Stimulated activated CD4-positive, alpha-beta T cell treated with anti-CD3 and anti-CD28 coated beads, Interleukin-2, amount 100 ng/mL, for 48 hours (primary cell): Measurements from ENCODE around the gene SERPINA12.

Source experiments
- DNase-seq, 2 donors: peaks; one replicate each; pipeline ENCODE4 v3.0.0-alpha.2; 2020

The SERPINA12 gene

DNA sequence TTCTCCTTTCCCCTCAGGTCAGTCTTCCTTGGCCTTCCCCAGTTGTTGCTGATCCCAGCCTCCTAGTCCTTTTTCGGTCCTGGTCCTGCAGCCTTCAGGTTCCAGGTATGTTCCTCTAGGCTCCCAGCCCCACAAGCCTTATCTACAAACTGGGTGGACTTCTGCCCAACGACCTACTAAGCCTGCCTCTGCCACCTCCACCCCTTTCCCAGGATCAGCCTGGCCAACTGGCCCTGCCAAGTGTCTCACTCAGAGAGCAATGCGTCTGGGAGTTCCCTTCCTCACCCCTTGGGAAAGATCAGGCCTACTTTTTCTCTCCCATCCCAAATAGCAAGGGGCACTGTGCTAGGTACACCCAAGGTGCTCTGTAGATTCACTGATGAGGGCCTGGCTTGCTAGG, at the start of gene SERPINA12:
Gene SERPINA12 (minus strand): TSS at position 114 of the 400 bp plus-strand sequence. CDS start 11,072 bp downstream, outside the sequence.
- DNase-seq, result no peak

DNA sequence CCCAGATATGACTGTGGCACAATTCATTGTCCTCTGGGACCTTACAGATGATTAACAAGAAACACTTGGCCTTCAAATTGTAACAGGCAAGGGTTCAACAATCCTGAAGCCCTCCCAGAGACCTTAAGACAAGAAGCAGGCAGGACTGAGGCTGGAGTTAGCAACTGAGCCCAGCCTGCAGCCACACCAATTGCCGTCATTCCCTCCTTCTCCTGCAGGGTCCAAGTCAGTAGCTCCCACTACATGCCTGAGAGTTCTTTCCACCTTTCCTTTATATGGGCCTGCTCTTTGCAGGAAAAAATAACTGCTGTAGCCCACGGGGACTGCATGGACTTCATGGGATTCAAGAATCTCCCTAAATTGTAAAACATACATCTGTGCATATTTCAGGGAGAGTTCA, 49.6 kb upstream of the SERPINA12 start:
- no peak for DNase-seq

GRCh38 chr14:94557327-94557726, 48.1 kb upstream of the SERPINA12 start:
- DNase-seq, result no peak

- no peak for DNase-seq
Measured at GRCh38 chr14:94555991-94556390, 46.7 kb upstream of the SERPINA12 start.

GRCh38 chr14:94550041-94550440, 40.8 kb upstream of the SERPINA12 start:
- DNase-seq, result no peak

- peak; percentile 68 to 72 for DNase-seq
Measured at GRCh38 chr14:94548999-94549985, 40.0 kb upstream of the SERPINA12 start.

GRCh38 chr14:94548131-94548998, 39.1 kb upstream of the SERPINA12 start:
- no peak for DNase-seq

DNA sequence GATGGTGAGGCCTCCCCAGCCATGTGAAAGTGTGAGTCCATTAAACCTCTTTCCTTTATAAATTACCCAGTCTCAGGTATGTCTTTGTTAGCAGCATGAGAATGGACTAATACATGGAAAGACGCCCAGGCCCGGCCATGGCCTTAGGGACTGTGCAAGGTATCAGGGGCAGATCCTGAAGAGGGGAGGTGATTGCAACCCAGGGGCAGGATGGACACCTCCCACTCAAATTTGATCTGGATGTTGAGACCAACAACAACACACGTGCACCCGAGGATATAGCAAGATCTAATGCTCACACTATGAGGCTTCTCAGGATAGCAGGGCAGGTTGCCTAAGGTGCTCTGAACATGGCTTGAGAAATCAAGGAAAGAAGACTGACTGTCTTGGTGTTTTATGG, 38.5 kb upstream of the SERPINA12 start:
- DNase-seq, result no peak

- DNase-seq, result no peak
Measured at GRCh38 chr14:94547151-94547680, 37.9 kb upstream of the SERPINA12 start.

GRCh38 chr14:94545131-94545841, 36.0 kb upstream of the SERPINA12 start:
- DNase-seq, result no peak

DNA sequence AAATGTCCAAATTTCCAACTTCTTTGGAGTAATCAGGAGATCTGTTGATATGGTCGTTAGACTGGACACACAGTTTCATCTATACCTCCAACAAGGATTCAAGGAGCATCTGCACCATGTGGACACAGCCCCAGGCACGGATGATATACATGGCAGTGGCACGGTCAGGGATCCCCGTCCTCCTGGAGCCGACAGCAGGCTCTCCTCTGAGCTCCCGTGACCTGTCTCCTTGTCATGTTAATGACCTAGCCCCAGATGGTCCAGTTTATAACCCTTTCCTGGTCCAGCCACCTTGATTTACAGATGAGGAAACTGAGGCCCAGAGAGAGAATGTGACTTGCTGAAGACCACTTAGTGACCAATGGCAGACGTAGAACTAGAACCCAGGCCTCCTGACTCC, 35.5 kb upstream of the SERPINA12 start:
- no peak for DNase-seq

DNA sequence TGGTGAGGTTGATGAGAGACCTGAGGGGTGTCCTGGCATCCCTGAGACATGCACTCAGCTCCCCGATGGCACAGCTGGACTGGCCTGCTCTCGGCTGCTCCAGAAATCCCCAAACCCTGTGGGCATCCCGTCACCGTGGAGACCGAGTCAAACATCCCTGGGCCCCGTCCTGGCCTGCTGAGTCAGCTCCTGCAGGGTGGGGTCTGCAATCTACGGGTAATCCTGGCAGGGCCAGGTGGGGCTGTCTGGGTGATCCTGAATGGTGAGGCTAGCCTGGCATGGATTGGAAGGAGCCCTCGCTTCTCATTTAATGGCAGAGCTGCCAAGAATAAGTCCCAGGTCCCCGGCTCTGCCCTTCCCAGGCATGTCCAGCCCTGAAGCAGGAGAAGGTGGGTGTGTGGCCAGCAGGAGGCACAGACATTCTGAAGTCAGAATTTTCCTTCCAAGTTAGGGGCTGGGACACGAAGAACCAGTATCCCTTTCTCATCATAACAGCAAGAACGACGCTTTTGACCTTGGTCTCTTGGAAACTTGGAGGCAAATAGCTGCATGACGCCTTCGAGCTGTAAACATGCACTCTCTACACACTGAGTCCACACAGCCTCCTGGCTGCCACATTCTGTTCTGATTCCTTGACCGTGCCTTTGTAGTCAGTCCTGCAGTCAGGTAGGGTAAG, 34.3 kb upstream of the SERPINA12 start:
- no peak for DNase-seq

DNA sequence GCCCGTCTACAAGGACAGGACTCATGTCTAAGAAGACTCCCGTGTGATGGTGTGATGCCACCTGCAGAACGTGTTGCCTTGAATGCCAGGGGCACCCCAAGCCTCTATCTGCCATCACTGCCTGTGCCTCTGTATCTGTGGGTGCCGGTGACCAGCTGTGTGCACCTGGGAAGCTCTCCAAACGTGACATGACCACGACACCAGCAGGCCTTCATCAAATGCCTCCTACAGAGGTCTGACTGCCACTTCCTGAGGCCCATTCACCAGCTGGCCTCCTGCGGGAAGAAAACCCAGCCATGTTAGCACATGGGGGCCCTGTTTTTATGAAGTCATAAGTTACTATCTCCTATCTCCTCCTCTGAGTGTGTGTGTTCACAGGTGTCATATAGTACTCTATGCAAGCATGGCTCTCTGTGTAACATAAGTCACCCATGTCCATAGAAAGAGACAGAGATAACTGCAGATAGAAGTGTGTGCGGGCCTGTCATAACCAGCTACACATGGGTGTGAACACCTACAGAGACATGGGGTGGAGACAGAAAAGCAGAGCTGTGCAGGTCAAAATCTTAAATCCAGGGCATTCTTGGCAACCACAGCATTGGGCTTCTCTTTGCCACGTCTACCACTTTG, 33.7 kb upstream of the SERPINA12 start:
- no peak for DNase-seq

GRCh38 chr14:94542111-94542810, 33.0 kb upstream of the SERPINA12 start:
- DNase-seq, result no peak

GRCh38 chr14:94541234-94541975, 32.1 kb upstream of the SERPINA12 start:
- no peak for DNase-seq

DNA sequence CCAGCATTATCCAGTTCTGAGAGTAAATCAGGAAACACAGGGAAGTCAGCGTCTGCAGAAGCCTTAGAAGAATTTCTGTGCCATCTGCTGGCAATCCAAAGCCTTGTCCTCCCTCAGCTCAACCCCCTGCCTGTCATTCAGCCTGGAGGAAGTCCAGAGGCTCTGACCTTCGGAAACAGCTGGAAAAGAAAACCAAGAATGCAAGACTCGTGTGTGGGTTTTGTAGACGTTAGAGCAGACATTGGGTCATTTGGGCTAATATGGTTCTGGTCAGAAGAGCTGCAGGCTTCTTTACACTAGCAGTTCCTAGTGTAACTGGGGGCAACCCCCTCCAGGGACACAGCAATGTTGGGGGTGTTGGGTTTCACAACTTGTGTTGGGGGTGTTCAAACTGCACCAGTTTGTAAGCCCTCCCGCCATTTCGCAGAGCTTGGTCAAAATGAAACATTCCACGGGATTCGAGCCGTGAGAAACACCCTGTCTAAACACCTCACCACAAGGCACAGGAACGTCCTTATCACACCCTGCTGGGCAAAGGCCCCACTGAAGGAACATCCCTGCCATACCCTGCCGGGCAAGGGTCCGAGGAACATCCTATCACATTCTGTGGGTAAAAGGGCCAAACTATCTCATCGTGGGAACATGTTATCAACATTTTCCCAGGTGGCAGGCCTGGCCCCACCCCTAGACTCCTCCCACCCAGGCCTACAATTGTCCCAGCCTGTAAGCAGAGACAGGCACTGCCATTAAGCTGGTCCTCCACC, 30.9 kb upstream of the SERPINA12 start:
- DNase-seq, result no peak

GRCh38 chr14:94539181-94539580, 29.9 kb upstream of the SERPINA12 start:
- no peak for DNase-seq

GRCh38 chr14:94538070-94538740, 28.9 kb upstream of the SERPINA12 start:
- no peak for DNase-seq

GRCh38 chr14:94536836-94537235, 27.6 kb upstream of the SERPINA12 start:
- no peak for DNase-seq
